Stimulated activated naive CD8-positive, alpha-beta T cell treated with anti-CD3 and anti-CD28 coated beads, Interleukin-15, amount 100 ng/mL, for 72 hours (primary cell): ENCODE measurements around the gene NTM.

Experiments
- ATAC-seq: fragments of 150-1000 bp; cut with Tn5 transposase; 2 replicates; pipeline ENCODE4 v1.10.0; 2021; ENCODE audit warnings: mild to moderate bottlenecking, moderate library complexity
- DNase-seq, 2 donors: peaks; one replicate each; pipeline ENCODE4 v3.0.0; 2021 to 2022
- H3K27ac Mint-ChIP-seq, 2 donors: one replicate each; pipeline ENCODE4 v1.8.0; 2022; ENCODE audit warnings: mild to moderate bottlenecking in 2 of 2, mixed read lengths in 2 of 2, moderate library complexity in 2 of 2
- H3K27me3 Mint-ChIP-seq: one replicate; pipeline ENCODE4 v1.8.0; 2022; ENCODE audit warnings: mixed read lengths
- H3K4me1 Mint-ChIP-seq: one replicate; pipeline ENCODE4 v1.8.0; 2022; ENCODE audit warnings: mild to moderate bottlenecking, mixed read lengths
- H3K4me3 Mint-ChIP-seq, 2 donors: one replicate each; pipeline ENCODE4 v1.8.0; 2022; ENCODE audit warnings: mild to moderate bottlenecking in 2 of 2, mixed read lengths in 2 of 2, moderate library complexity in 1 of 2
- H3K9me3 Mint-ChIP-seq, 2 donors: one replicate each; pipeline ENCODE4 v1.8.0; 2022; ENCODE audit warnings: mixed read lengths in 2 of 2

Gene NTM

GRCh38 chr11:131683131-131683530, 312.7 kb downstream of the NTM start:
- ATAC-seq = no peak
- Mint-ChIP-seq H3K4me1 (no peaks in the 10 kb centered on the region), H3K4me3 (no peak overlapping the region), H3K27me3 (peaks cover 33% of the 10 kb centered on the region), H3K9me3 (no peaks in the 10 kb centered on the region), H3K27ac (no peak overlapping the region)
- DNase-seq = no peak

DNA sequence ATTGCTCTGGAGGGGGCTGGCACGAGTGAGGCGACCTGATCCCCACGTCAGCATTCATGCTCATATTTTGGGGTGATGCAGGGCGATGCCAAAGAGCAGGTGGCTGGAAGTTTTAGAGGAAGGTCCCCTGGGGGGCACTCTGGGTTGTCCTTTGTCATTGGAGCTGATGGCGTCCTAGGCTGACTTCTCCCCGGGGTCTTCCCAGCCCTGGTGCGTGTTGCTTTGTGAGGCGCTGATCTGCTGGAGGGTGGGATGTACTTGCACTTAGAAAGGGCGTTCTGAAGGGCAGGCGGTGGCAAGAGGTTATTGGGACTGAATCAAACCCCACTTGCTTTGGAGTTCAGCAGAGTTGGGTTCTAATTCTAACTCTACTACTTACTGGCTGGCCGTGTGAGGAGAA, 313.3 kb downstream of the NTM start:
- Mint-ChIP-seq H3K9me3 (no peaks in the 10 kb centered on the region), H3K27me3 (peaks cover 33% of the 10 kb centered on the region), H3K4me3 (no peak overlapping the region), H3K4me1 (no peaks in the 10 kb centered on the region), H3K27ac (no peak overlapping the region)
- DNase-seq (no peak), ATAC-seq (no peak)

DNA sequence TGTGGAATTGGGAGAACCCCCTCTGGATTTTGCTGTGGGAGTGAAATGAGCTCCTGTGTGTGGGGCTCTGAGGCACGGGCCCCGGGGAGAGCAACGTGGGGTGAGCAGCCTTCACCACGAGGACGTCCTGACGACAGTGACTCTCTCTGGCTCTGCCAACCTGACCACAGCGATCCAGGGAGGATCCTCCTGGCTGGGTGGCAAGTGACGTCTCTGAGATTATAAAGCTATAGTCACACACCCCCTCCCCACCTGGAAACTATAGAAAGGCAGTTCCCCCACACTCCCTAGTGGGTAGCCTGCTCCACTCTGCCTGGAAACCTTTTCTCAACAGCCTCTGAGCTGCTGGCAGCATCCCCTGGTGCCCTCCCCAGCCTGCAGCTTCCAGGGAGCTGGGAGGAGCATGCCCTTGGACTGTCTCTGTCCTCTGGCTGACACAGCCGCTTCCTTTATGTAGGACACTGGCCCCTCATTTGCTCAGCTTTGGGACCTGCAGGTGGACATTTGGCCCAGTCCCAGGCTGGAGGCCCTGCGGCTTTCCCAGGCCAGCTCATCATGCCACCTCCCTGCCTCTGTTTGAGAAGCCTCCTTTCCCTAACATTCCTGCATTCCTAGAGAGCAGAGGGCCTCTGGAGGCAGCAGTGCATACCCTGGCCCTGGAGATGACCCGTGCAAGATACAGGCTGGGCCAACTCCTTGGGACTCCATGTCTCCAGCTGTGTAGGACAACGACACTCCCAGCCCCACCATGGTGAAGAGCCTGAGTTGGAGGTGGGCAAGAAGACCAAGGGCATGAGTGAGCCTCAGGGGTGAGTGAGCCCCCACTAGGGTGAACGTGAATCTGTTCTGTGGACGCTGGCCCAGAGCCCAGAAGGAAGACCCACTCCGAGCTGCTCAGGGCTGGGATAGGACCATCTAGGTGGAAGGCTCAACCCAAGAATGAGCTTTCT, 314.0 kb downstream of the NTM start:
- no peak for ATAC-seq
- Mint-ChIP-seq H3K4me3 (no peak overlapping the region), H3K27me3 (peaks cover 33% of the 10 kb centered on the region), H3K9me3 (no peaks in the 10 kb centered on the region), H3K4me1 (no peaks in the 10 kb centered on the region), H3K27ac (peak overlapping the region in 1 of 2 donors; percentile 65)
- DNase-seq = no peak

DNA sequence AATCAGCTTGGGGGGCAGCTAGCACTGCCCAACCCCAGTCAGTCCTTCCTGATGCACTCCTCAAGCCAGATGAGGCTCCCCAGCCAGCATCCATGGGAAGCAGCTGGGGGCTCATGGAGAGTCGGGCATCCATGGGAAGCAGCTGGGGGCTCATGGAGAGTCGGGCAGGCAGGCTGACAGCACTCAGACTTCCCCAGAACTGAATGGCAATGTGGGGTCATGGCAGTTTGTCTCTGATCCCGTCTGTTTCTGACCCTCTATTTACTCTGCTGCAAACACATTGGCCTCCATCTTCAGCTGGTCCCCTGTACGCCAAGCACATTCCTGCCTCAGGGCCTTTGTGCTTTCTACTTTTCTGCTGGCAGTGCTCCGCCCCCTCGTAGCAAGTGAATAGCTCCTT, 314.8 kb downstream of the NTM start:
- Mint-ChIP-seq H3K4me3 (no peak overlapping the region), H3K4me1 (no peaks in the 10 kb centered on the region), H3K27ac (no peak overlapping the region), H3K9me3 (peaks cover 0 to 5% of the 10 kb centered on the region in 2 donors), H3K27me3 (peaks cover 40% of the 10 kb centered on the region)
- no peak for ATAC-seq
- no peak for DNase-seq

DNA sequence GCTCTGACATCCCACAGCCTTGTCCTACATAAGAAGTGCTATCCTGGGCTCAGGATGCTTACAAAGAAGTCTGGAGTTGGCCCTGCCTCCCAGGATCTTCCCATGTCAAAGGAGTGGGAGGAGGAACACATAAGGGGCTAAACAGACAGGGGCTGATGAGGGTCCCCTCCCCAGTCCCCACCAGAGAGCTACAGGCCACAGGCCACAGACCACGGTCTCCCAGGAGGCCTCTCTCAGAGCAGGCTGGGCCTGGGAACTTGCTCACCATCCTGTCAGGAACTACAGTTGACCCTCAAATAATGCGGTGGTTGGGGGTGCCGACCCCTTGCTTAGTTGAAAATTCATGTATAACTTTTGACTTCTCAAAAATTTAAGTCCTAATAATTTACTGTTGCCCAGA, 315.5 kb downstream of the NTM start:
- Mint-ChIP-seq H3K27ac (no peak overlapping the region), H3K4me1 (no peaks in the 10 kb centered on the region), H3K4me3 (no peak overlapping the region), H3K9me3 (peaks cover 0 to 8% of the 10 kb centered on the region in 2 donors), H3K27me3 (peaks cover 47% of the 10 kb centered on the region)
- DNase-seq (no peak), ATAC-seq (no peak)

GRCh38 chr11:131686836-131687235, 316.4 kb downstream of the NTM start:
- H3K4me1 Mint-ChIP-seq = no peaks in the 10 kb centered on the region
- H3K27me3 Mint-ChIP-seq = peaks cover 47% of the 10 kb centered on the region
- no peak for DNase-seq
- no peak overlapping the region for H3K4me3 Mint-ChIP-seq
- peaks cover 0 to 8% of the 10 kb centered on the region in 2 donors for H3K9me3 Mint-ChIP-seq
- no peak for ATAC-seq
- no peak overlapping the region for H3K27ac Mint-ChIP-seq

DNA sequence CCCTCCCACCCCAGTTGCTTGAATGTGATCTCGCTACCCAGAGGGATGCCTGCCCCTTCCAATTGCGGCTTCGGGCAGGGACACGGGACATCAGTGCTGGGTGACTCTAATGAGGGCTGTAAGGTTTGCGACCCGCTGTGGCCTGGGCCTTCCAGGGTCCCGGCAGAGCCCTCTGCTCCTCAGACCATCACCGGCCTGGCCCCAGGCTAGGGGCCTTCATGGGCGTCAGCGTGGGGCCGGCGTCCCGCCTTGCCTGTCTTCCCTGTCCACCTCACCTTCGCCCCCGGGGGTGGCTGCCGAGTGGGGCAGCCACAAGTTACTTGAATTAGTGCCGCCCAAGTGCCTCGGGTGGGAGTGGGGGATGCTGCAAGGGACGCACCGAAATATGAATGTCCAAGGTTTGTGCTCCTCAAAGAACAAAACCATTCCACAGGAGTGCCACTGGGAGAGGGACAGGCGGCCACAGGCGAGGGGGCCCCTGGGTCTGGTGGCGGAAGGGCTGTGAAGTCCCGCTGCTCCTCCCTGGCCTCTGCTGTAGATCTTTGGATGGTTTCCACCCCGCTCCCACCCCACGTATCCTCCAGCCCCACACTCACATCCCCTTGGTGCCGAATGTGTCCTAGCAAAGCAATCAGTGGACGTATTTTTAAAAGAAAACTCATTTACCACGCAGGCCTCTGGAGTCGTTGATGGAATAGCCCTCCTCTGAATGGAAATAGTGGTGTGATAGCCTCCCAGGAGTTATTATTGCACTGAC, 317.1 kb downstream of the NTM start:
- Mint-ChIP-seq H3K27me3 (peaks cover 52% of the 10 kb centered on the region), H3K4me1 (no peaks in the 10 kb centered on the region), H3K27ac (no peak overlapping the region), H3K4me3 (no peak overlapping the region), H3K9me3 (peaks cover 0 to 8% of the 10 kb centered on the region in 2 donors)
- DNase-seq = no peak
- no peak for ATAC-seq

DNA sequence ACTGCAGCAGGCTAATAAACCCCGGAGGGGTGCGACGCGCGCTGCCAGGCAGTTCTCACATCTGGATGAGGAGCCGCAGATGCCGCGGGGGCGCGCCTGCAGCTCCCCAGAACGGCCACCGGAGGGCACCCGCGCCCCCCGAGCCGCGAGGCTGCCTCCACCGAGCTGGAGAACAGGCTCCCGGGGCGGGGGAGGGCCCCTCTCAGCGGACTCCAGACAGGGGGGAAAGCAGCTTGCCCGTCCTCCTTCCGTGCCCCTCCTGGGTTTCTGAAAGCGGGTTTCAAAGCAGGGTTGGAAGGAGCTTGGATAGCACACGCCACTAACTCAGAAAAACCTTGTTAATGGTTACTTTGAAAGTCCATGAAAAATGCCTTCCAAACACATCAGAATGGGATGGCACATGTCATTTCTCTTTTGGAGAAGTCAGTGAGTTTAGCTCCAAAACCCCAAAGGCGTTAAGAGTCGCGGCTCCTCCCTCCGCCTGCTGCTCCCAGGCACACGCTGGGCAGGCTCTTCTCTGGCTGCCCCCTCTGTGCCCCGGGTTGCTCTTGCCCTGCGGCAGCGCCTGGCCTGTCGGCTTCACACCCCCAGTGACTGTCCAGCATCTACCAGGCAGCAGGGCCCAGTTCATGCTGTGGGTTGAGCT, 317.8 kb downstream of the NTM start:
- Mint-ChIP-seq H3K27ac (no peak overlapping the region), H3K9me3 (peaks cover 0 to 8% of the 10 kb centered on the region in 2 donors), H3K4me1 (no peaks in the 10 kb centered on the region), H3K4me3 (no peak overlapping the region), H3K27me3 (peaks cover 54% of the 10 kb centered on the region)
- ATAC-seq (peak; percentile 46), DNase-seq (peak; percentile 22 to 44)

DNA sequence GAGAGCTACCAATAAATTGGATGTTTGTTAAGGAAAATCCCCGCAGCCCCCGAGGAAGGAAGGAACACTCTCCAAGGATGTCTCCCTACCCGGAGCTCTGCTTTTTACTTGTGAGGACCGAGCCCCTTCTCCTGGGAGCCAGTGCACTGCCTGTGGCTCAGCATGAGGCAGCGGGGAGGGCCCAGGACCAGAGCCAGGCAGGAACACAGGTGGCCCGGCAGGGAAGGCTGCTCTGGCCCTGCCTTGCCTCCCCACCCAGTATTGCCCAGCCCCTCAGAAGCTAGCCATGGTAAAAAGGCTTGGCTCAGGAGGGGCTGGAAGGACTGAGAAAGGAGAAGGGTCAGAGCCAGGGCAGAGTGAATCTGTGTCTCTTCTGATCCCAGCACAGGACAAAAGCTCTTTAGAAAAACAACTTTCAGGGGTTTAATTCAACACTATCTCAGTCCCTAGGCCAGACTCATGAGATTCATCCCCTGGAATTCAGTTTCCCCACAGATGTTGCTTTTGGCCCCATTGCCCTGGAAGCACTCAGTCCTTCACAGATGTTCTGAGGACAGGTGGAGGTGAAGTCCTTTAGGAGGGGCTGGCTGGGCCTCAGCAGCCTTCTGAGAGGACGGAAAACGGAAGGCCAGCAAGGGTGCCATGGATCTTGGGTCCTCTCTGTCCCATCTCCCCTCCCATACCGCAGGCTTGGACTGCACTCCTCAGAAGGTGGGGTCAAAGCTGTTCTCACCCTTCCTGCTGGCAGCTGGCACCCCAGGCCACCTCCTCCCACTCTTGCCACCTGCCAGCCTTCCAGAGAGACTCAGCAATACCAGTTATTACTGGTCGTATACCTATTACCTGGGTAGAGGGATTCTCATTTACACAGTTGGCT, 318.9 kb downstream of the NTM start:
- DNase-seq (no peak), ATAC-seq (no peak)
- peaks cover 3% of the 10 kb centered on the region for H3K4me1 Mint-ChIP-seq
- peaks cover 54% of the 10 kb centered on the region for H3K27me3 Mint-ChIP-seq
- H3K4me3 Mint-ChIP-seq = no peak overlapping the region
- H3K27ac Mint-ChIP-seq = peak overlapping the region in 1 of 2 donors; percentile 54
- peaks cover 0 to 8% of the 10 kb centered on the region in 2 donors for H3K9me3 Mint-ChIP-seq

DNA sequence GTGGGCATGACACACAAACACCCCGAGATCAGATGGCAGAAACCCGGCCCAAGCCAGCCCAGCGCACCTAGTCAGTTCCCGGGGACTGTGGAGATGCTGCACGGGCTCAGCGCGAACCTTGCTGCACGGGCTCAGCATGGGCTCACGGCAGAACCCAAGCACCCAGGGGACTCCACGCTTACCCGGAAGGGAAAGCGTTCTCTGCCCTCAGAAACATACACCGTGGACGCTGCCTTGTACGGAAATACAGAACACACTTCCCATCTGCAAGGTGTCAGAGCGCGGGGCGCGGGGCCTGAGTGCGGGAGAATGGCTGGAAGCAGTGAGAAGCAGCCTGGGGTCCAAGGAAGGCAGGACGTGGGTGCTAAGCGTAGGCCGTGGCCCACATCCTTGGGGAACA, 319.9 kb downstream of the NTM start:
- no peak overlapping the region for H3K27ac Mint-ChIP-seq
- ATAC-seq (no peak), DNase-seq (no peak)
- peaks cover 61% of the 10 kb centered on the region for H3K27me3 Mint-ChIP-seq
- peaks cover 0 to 8% of the 10 kb centered on the region in 2 donors for H3K9me3 Mint-ChIP-seq
- no peak overlapping the region for H3K4me3 Mint-ChIP-seq
- H3K4me1 Mint-ChIP-seq = peaks cover 8% of the 10 kb centered on the region

GRCh38 chr11:131690776-131691175, 320.4 kb downstream of the NTM start:
- DNase-seq (no peak), ATAC-seq (peak; percentile 37)
- Mint-ChIP-seq H3K9me3 (peaks cover 0 to 8% of the 10 kb centered on the region in 2 donors), H3K27me3 (peaks cover 61% of the 10 kb centered on the region), H3K4me3 (no peak overlapping the region), H3K4me1 (peaks cover 8% of the 10 kb centered on the region), H3K27ac (no peak overlapping the region)

DNA sequence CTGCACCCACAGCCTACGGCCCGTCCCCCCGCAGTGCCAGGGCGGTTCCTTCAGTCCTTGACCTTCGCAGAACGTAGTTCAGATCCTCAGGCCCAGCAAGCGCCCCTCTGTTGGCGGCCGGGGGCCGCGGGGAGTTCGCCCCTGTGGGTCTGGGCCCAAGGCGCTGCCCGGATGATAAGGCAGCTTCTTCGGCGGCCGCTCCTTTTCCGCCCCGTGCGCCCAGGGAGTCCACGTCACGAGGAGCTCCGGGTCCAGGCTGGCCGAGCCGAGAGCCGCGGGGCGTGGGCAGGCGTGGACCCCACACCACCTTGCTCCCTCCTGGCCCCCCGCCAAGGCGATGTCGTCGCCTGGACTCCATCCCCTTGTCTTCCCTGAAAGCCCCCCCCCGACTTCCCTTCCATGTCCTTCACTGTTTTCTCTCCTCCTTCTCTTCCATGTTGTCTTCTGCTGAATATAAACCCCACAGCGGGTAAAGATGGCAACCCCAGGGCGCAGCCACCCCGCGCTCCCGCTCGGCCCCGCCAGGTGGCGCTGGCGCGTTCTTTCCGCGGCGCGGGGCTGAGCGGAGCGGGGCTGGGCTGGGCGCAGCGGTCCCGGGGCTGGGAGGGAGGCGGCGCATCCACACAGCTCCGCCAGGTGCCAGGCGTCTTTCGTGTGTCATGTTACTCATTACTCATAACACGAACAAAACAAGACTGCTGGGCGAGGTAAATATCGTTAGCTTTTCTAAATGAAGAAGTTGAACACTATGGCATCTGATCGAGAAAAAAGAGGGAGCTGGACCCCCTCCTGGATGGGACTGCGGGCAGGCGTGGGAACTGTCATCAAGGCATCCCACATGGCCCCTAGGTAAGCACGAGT, 321.0 kb downstream of the NTM start:
- ATAC-seq = peak; percentile 53
- H3K4me3 Mint-ChIP-seq = no peak overlapping the region
- H3K9me3 Mint-ChIP-seq = peaks cover 0 to 8% of the 10 kb centered on the region in 2 donors
- no peak overlapping the region for H3K27ac Mint-ChIP-seq
- peaks cover 60% of the 10 kb centered on the region for H3K27me3 Mint-ChIP-seq
- peak in 1 of 2 donors; percentile 36 for DNase-seq
- H3K4me1 Mint-ChIP-seq = peaks cover 8% of the 10 kb centered on the region

DNA sequence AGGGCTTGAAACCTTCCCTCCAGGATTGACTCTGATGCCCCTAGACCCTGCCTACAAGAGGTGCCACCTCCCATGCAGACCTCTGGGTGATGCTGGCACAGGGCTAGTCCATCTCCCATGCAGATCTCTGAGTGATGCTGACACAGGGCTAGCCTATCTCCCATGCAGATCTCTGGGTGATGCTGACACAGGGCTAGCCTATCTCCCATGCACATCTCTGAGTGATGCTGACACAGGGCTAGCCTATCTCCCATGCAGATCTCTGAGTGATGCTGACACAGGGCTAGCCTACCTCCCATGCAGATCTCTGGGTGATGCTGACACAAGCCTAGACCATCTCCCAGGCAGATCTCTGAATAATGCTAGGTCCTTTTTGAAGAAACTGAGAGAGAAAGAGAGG, 321.7 kb downstream of the NTM start:
- H3K9me3 Mint-ChIP-seq = peaks cover 0 to 8% of the 10 kb centered on the region in 2 donors
- peaks cover 8% of the 10 kb centered on the region for H3K4me1 Mint-ChIP-seq
- no peak overlapping the region for H3K27ac Mint-ChIP-seq
- H3K4me3 Mint-ChIP-seq = no peak overlapping the region
- H3K27me3 Mint-ChIP-seq = peaks cover 61% of the 10 kb centered on the region
- no peak for ATAC-seq
- no peak for DNase-seq

- Mint-ChIP-seq H3K27me3 (peaks cover 68% of the 10 kb centered on the region), H3K4me3 (no peak overlapping the region), H3K27ac (no peak overlapping the region), H3K9me3 (peaks cover 0 to 8% of the 10 kb centered on the region in 2 donors), H3K4me1 (peaks cover 8% of the 10 kb centered on the region)
- ATAC-seq (no peak), DNase-seq (no peak)
These were observed 322.5 kb downstream of the NTM start for GRCh38 chr11:131692961-131693360.
